Measurements from ENCODE around the gene KLF16. TPM values are rescaled to one million over a fixed set of nuclear protein-coding genes. Genes with fewer than 3 reads are reported as not detected.
A peak's percentile ranks its signal among the peaks of the same experiment; 100 is the strongest.

KLF16 gene
- total and polyA plus RNA-seq, 9 of the 15 experiments (the other 6 are each of a cell fraction or from before 2014, with no cell fraction given) = 0.04 to 60.4 (median 6.8) TPM

DNA sequence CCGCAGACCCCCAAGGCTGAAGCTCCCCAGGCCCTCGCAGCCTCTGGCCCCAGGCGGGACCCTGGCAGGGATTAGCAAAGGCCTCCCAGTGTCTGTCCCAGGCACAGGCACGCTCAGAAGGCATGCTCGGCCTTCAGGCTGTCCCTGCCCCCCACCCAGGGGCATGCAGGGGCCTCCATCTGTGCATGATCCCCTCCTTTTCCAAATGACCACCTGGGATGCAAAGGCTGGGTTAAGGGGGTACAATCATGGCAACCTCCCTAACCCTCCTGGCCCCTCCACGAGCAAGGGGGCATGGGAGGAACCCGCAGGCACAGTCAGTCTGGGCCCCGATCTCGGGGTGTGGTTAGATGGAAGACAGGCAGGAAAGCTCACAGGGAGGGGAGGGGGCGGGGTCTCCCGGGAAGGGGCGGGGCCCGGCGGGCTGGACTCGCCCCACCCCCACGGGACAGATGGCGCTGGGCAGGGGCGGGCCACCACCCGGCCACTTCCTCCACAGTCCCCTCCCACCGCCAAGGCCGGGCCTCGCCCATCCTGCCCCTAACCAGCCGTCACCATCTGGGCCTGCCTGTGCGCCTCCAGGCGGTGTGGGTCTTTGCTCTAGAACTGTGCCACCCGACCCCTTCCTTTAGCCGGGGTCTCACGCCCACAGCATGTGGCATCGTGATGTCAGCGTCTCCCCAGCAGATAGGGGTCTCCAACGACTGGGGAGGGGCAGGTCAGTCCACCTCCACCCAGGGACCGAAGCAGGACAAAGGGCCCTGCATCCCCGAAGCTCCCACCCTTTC lies 8.1 kb downstream of the KLF16 start (continued):
- TF ChIP-seq, protein P1, sequence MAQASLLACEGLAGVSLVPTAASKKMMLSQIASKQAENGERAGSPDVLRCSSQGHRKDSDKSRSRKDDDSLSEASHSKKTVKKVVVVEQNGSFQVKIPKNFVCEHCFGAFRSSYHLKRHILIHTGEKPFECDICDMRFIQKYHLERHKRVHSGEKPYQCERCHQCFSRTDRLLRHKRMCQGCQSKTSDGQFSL (CRISPR knock-in tag; IDR thresholded peaks at IDR 0.05) = 0 out of 2 replicates have a peak, but pooled peaks have one; percentile 23
- TF ChIP-seq, protein P1 (tag; IDR thresholded peaks at IDR 0.05) = no peak
- TF ChIP-seq ZNF347 (CRISPR knock-in tag; IDR thresholded peaks at IDR 0.05; ENCODE audit: low read depth) = no peak
- TF ChIP-seq MNT (conservative IDR thresholded peaks at IDR 0.05) = peak; percentile 57 to 76; a peak in 3 of 4 replicates
- no peak for TF ChIP-seq XRCC5 (IDR thresholded peaks at IDR 0.05; ENCODE audit: low read depth, low read length)
- TF ChIP-seq MAX (CRISPR knock-in tag; IDR thresholded peaks at IDR 0.05) = 0 out of 2 replicates have a peak, but pooled peaks have one; percentile 21
- TF ChIP-seq, protein P2, sequence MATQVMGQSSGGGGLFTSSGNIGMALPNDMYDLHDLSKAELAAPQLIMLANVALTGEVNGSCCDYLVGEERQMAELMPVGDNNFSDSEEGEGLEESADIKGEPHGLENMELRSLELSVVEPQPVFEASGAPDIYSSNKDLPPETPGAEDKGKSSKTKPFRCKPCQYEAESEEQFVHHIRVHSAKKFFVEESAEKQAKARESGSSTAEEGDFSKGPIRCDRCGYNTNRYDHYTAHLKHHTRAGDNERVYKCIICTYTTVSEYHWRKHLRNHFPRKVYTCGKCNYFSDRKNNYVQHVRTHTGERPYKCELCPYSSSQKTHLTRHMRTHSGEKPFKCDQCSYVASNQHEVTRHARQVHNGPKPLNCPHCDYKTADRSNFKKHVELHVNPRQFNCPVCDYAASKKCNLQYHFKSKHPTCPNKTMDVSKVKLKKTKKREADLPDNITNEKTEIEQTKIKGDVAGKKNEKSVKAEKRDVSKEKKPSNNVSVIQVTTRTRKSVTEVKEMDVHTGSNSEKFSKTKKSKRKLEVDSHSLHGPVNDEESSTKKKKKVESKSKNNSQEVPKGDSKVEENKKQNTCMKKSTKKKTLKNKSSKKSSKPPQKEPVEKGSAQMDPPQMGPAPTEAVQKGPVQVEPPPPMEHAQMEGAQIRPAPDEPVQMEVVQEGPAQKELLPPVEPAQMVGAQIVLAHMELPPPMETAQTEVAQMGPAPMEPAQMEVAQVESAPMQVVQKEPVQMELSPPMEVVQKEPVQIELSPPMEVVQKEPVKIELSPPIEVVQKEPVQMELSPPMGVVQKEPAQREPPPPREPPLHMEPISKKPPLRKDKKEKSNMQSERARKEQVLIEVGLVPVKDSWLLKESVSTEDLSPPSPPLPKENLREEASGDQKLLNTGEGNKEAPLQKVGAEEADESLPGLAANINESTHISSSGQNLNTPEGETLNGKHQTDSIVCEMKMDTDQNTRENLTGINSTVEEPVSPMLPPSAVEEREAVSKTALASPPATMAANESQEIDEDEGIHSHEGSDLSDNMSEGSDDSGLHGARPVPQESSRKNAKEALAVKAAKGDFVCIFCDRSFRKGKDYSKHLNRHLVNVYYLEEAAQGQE (IDR thresholded peaks at IDR 0.05; ENCODE audit: borderline replicate concordance) = no peak
- TF ChIP-seq, protein P2 (CRISPR knock-in tag; IDR thresholded peaks at IDR 0.05; ENCODE audit: low read depth) = 0 out of 2 replicates have a peak, but pooled peaks have one; percentile 55
- peak; percentile 61 for TF ChIP-seq POLR2B (IDR thresholded peaks at IDR 0.05; ENCODE audit: low read depth, partially characterized antibody)
- TF ChIP-seq ZBED1 (IDR thresholded peaks at IDR 0.05) = 0 out of 2 replicates have a peak, but pooled peaks have one; percentile 48
- peak in 1 of 2 experiments; percentile 21; a peak in 1 of 4 replicates for TF ChIP-seq MLLT1 (IDR thresholded peaks at IDR 0.05)
- no peak for TF ChIP-seq ZNF174 (CRISPR knock-in tag; IDR thresholded peaks at IDR 0.05)
- peak; percentile 76 for TF ChIP-seq RBFOX2 (IDR thresholded peaks at IDR 0.05; ENCODE audit: low read depth, low read length)
- TF ChIP-seq EGR1 (conservative IDR thresholded peaks at IDR 0.05) = peak; percentile 30; the same call in 1 of the 2 replicates
- no peak for TF ChIP-seq ZNF75A (CRISPR knock-in tag; IDR thresholded peaks at IDR 0.05)
